ENCODE data around the gene FNBP1. TPM values are rescaled to one million over a fixed set of nuclear protein-coding genes. Genes with fewer than 3 reads are reported as not detected.

The FNBP1 gene
- total and polyA plus RNA-seq, 2 of the 13 experiments (the other 11 are each of a cell fraction or from before 2014, with no cell fraction given): 5.4 to 19.5 TPM

DNA sequence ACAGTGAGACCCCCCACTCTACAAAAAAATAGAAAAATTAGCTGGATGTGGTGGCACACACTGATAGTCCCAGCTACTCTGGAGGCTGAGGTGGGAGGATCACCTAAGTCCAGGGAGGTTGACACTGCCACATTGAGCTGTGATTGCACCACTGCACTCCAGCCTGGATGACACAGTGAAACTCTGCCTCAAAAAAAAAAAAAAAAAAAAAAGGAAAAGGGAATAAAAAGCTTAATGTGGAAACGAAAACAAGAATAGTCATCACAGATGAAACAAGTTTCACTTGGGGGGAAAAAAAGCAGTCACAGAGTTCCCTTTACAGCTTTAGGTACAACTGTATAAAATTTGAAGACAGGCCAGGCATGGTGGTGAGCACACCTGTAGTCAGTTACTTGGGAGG is 84.2 kb downstream of the FNBP1 start:
- Histone ChIP-seq H3K79me2 (ENCODE audit: insufficient read depth, low read length) (no peaks in the 10 kb centered on the region), H3K36me3 (replicated peaks in 1 of 2; ENCODE audit: control insufficient read depth in 1 of 2, insufficient read depth in 2 of 2, low read length in 2 of 2) (0 out of 5 replicates have a peak, but pooled peaks cover 0 to 21% of the 10 kb centered on the region in 2 experiments), H3K4me1 (ENCODE audit: insufficient read depth, low read length) (peaks cover 7% of the 10 kb centered on the region), H3K4me3 (replicated peaks in 1 of 3; ENCODE audit: insufficient read depth in 1 of 3, low read depth in 2 of 3, low read length in 3 of 3) (no peak overlapping the region), H2AFZ (ENCODE audit: low read length) (no peak overlapping the region), H3K27ac (ENCODE audit: extremely low read length, insufficient read depth, low read length) (no peak overlapping the region), H3K9me3 (ENCODE audit: low read length) (no peaks in the 10 kb centered on the region), H3K9ac (ENCODE audit: insufficient read depth, low read depth, low read length) (no peak overlapping the region), H3K4me2 (ENCODE audit: low read depth, low read length) (no peak overlapping the region), H4K20me1 (ENCODE audit: insufficient read depth, low read length) (no peaks in the 10 kb centered on the region), H3K27me3 (ENCODE audit: control insufficient read depth in 1 of 2, insufficient read depth in 2 of 2, low read length in 2 of 2) (no peaks in the 10 kb centered on the region)
- ChIA-PET POLR2A (no interaction called here), CTCF (ENCODE audit: low intra/inter-chr PET ratio, low total read pairs) (no interaction called here)
- 96% methylated on average over 1 of the region's 1 CpG for WGBS (ENCODE audit: low lambda C conversion rate)
- BruUV-seq (replicated peaks): no TSS peak
- no peak for FAIRE-seq
- no peak for ATAC-seq
- in situ Hi-C loops (cut with HindIII; ENCODE audit: extremely low pct_ligation_motif_present, low pct_unique_long_range_greater_than_20kb) (no loop called here), intact Hi-C loops (cut with micrococcal nuclease; ENCODE audit: unreplicated experiment) (no loop called here)
- TF ChIP-seq KMT2A (CRISPR knock-in tag; IDR thresholded peaks at IDR 0.05) (no peak), ZNF737 (CRISPR knock-in tag; IDR thresholded peaks at IDR 0.05; ENCODE audit: borderline replicate concordance) (no peak), ADNP (CRISPR knock-in tag; IDR thresholded peaks at IDR 0.05) (no peak), AHR (CRISPR knock-in tag; IDR thresholded peaks at IDR 0.05) (no peak), CEBPB (IDR thresholded peaks at IDR 0.05; ENCODE audit: borderline replicate concordance, low read depth, low read length) (no peak), SP140L (CRISPR knock-in tag; IDR thresholded peaks at IDR 0.05; ENCODE audit: borderline replicate concordance) (no peak), MEF2D (CRISPR knock-in tag; IDR thresholded peaks at IDR 0.05) (no peak), ZNF282 (IDR thresholded peaks at IDR 0.05; ENCODE audit: partially characterized antibody) (no peak), RXRA (CRISPR knock-in tag; IDR thresholded peaks at IDR 0.05) (no peak), THAP11 (CRISPR knock-in tag; IDR thresholded peaks at IDR 0.05) (no peak)
- TF ChIP-seq, protein P1, sequence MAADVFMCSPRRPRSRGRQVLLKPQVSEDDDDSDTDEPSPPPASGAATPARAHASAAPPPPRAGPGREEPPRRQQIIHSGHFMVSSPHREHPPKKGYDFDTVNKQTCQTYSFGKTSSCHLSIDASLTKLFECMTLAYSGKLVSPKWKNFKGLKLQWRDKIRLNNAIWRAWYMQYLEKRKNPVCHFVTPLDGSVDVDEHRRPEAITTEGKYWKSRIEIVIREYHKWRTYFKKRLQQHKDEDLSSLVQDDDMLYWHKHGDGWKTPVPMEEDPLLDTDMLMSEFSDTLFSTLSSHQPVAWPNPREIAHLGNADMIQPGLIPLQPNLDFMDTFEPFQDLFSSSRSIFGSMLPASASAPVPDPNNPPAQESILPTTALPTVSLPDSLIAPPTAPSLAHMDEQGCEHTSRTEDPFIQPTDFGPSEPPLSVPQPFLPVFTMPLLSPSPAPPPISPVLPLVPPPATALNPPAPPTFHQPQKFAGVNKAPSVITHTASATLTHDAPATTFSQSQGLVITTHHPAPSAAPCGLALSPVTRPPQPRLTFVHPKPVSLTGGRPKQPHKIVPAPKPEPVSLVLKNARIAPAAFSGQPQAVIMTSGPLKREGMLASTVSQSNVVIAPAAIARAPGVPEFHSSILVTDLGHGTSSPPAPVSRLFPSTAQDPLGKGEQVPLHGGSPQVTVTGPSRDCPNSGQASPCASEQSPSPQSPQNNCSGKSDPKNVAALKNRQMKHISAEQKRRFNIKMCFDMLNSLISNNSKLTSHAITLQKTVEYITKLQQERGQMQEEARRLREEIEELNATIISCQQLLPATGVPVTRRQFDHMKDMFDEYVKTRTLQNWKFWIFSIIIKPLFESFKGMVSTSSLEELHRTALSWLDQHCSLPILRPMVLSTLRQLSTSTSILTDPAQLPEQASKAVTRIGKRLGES (CRISPR knock-in tag; IDR thresholded peaks at IDR 0.05; ENCODE audit: borderline replicate concordance): no peak
- TF ChIP-seq, protein P2, sequence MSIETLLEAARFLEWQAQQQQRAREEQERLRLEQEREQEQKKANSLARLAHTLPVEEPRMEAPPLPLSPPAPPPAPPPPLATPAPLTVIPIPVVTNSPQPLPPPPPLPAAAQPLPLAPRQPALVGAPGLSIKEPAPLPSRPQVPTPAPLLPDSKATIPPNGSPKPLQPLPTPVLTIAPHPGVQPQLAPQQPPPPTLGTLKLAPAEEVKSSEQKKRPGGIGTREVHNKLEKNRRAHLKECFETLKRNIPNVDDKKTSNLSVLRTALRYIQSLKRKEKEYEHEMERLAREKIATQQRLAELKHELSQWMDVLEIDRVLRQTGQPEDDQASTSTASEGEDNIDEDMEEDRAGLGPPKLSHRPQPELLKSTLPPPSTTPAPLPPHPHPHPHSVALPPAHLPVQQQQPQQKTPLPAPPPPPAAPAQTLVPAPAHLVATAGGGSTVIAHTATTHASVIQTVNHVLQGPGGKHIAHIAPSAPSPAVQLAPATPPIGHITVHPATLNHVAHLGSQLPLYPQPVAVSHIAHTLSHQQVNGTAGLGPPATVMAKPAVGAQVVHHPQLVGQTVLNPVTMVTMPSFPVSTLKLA (IDR thresholded peaks at IDR 0.05): no peak
- TF ChIP-seq, protein P3, sequence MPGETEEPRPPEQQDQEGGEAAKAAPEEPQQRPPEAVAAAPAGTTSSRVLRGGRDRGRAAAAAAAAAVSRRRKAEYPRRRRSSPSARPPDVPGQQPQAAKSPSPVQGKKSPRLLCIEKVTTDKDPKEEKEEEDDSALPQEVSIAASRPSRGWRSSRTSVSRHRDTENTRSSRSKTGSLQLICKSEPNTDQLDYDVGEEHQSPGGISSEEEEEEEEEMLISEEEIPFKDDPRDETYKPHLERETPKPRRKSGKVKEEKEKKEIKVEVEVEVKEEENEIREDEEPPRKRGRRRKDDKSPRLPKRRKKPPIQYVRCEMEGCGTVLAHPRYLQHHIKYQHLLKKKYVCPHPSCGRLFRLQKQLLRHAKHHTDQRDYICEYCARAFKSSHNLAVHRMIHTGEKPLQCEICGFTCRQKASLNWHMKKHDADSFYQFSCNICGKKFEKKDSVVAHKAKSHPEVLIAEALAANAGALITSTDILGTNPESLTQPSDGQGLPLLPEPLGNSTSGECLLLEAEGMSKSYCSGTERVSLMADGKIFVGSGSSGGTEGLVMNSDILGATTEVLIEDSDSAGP (CRISPR knock-in tag; IDR thresholded peaks at IDR 0.05; ENCODE audit: borderline replicate concordance): no peak
- TF ChIP-seq, protein P4, sequence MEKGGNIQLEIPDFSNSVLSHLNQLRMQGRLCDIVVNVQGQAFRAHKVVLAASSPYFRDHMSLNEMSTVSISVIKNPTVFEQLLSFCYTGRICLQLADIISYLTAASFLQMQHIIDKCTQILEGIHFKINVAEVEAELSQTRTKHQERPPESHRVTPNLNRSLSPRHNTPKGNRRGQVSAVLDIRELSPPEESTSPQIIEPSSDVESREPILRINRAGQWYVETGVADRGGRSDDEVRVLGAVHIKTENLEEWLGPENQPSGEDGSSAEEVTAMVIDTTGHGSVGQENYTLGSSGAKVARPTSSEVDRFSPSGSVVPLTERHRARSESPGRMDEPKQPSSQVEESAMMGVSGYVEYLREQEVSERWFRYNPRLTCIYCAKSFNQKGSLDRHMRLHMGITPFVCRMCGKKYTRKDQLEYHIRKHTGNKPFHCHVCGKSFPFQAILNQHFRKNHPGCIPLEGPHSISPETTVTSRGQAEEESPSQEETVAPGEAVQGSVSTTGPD (CRISPR knock-in tag; IDR thresholded peaks at IDR 0.05): no peak
- no peak for DNase-seq (ENCODE audit: low spot score)
